Measurements from ENCODE around the gene HECW1.
"Not testable (repeated sequence)": the region's sequence is repeated elsewhere in the genome, so short reads cannot be mapped to it uniquely, and the experiment has no call there.

- TF ChIP-seq CTCF (IDR thresholded peaks at IDR 0.05); SIN3A (IDR thresholded peaks at IDR 0.05; ENCODE audit: borderline replicate concordance, insufficient read depth, low read depth, low read length): not testable (repeated sequence)
These were observed 472.3 kb downstream of the HECW1 start for GRCh38 chr7:43584733-43585132.
